ENCODE results near the gene CRYBG2.

DNA sequence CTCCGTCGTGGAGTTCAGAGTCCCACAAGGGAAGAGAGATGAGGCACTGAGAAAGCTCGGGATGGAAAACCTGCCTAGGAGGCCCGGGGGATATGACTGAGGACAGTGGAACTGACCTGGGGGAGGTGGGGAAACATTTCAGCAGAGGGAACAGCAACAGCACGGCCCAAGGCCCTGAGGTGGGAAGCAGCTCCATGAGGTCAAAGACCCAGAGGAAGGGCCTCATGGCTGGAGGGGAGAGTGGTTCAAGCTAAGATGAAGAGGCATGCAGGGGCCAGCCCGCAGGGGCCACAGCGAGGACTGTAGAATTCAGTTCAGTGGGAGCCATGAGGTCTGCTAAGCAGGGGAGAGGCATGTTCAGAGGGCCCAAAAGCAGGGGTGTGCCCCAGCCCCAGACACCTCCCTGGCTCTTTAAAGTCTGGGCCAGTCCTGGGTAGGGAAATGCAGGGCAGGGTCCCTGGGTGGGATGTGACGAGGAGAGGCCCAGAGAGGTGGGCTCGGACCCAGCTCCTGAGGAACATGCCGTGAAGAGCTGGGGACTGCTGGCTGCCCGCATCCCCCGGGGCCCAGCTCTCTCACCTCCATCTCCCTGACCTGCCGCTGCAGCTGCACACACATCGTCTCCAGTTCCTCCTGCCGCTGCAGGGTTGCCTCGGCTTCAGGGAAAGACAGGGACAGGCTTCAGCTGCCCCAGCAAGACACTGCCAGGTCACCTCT lies 57.4 kb downstream of the CRYBG2 start:
- TF ChIP-seq CTCF (IDR thresholded peaks at IDR 0.05; ENCODE audit: borderline replicate concordance, extremely low read depth, low read length, poor library complexity, severe bottlenecking) = no peak
- no peak for TF ChIP-seq EZH2 (IDR thresholded peaks at IDR 0.05; ENCODE audit: borderline replicate concordance, low read depth, low read length, severe bottlenecking)
